OCI-LY3 (cell line): ENCODE results near the gene TMEM178B.

ENCODE experiments used
- H2AFZ ChIP-seq: fragments of 200-600, 300-600 bp; shearing (Covaris generic); 2 replicates; pipeline ENCODE4 v1.6.0; 2014; ENCODE audit warnings: antibody characterized with exemption, low read depth, low read length
- H3K27ac ChIP-seq: fragments of 200-600, 300-600 bp; sonication (generic); 2 replicates; pipeline ENCODE4 v1.5.1; 2014; ENCODE audit warnings: mild to moderate bottlenecking, low read length, moderate library complexity, mixed read lengths
- H3K27me3 ChIP-seq: fragments of 200-600, 300-600 bp; sonication (generic); 2 replicates; pipeline ENCODE4 v1.6.1; 2014; ENCODE audit warnings: low read depth, low read length, mixed read lengths
- H3K36me3 ChIP-seq: fragments of 200-600, 300-600 bp; sonication (generic); replicated peaks from 2 replicates; pipeline ENCODE3; 2014; ENCODE audit warnings: low read depth, low read length, mixed read lengths
- H3K4me1 ChIP-seq: fragments of 300-600, 200-600 bp; sonication (generic); 2 replicates; pipeline ENCODE4 v1.6.1; 2014; ENCODE audit warnings: low read length, mixed read lengths
- H3K4me2 ChIP-seq: fragments of 200-600, 300-600 bp; sonication (generic); 2 replicates; pipeline ENCODE4 v1.6.1; 2014; ENCODE audit warnings: low read length, mixed read lengths
- H3K4me3 ChIP-seq: fragments of 300-600, 200-600 bp; sonication (generic); 2 replicates; pipeline ENCODE4 v1.5.1; 2014; ENCODE audit warnings: antibody characterized with exemption, mild to moderate bottlenecking, low read length, moderate library complexity
- H3K79me2 ChIP-seq: fragments of 300-600, 200-600 bp; shearing (Covaris generic); 2 replicates; pipeline ENCODE4 v1.6.1; 2014; ENCODE audit warnings: mild to moderate bottlenecking, low read length, mixed read lengths
- H3K9ac ChIP-seq: fragments of 300-600, 200-600 bp; shearing (Covaris generic); 2 replicates; pipeline ENCODE4 v1.6.0; 2014; ENCODE audit warnings: mild to moderate bottlenecking, low read length, moderate library complexity
- H3K9me3 ChIP-seq: fragments of 200-600, 300-600 bp; shearing (Covaris generic); 2 replicates; pipeline ENCODE4 v1.6.1; 2014; ENCODE audit warnings: low read length, mixed read lengths; ENCODE audit not compliant: insufficient read depth
- H4K20me1 ChIP-seq: fragments of 200-600, 300-600 bp; sonication (generic); 2 replicates; pipeline ENCODE4 v1.6.1; 2016; ENCODE audit warnings: low read length, mixed read lengths; ENCODE audit not compliant: insufficient read depth
- CTCF ChIP-seq: fragments of 200-600, 300-600 bp; sonication (generic); IDR thresholded peaks from 2 replicates; pipeline ENCODE4 v1.5.1; 2014; ENCODE audit warnings: antibody characterized with exemption, low read length, low read depth
- EZH2phosphoT487 ChIP-seq: fragments of 200-600 bp; shearing (Covaris generic); IDR thresholded peaks from 2 replicates; pipeline ENCODE4 v1.6.1; 2018; ENCODE audit warnings: antibody characterized with exemption, mixed run types, low read depth

TMEM178B gene

DNA sequence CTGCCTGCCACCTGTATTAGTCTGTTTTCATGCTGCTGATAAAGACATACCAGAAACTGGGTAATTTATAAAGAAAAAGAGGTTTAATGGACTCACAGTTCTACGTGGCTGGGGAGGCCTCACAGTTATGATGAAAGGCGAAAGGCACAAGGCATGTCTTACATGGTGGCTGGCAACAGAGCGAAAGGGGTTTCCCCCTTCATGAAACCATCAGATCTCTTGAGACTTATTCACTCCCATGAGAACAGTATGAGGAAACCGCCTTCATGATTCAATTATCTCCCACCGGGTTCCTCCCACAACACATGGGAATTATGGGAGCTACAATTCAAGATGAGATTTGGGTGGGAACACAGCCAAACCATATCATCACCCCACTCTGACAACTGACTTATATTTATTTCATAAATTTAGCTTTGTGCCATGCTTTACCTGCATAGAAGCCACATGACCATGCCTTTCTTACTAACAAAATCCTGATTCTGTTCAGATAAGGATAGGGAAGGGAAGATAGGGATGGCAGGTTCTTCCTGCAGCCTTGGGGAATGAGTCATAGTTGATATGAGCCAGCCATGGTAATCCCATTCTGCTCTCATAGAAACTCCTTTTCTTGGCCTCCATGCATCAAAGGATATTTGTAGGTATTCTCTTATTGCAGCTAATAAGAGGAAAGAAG is 286.0 kb downstream of the TMEM178B start:
- no peak for TF ChIP-seq CTCF
- TF ChIP-seq EZH2phosphoT487: no peak
- Histone ChIP-seq H3K27ac (no peak overlapping the region), H3K27me3 (no peaks in the 10 kb centered on the region), H3K9ac (no peak overlapping the region), H3K9me3 (0 out of 2 replicates have a peak, but pooled peaks cover 3% of the 10 kb centered on the region), H2AFZ (no peak overlapping the region), H4K20me1 (0 out of 2 replicates have a peak, but pooled peaks cover 3% of the 10 kb centered on the region), H3K79me2 (no peaks in the 10 kb centered on the region), H3K36me3 (peaks cover 5% of the 10 kb centered on the region), H3K4me1 (peaks cover 7% of the 10 kb centered on the region; the same call in 1 of the 2 replicates), H3K4me3 (no peak overlapping the region), H3K4me2 (no peak overlapping the region)

GRCh38 chr7:141360416-141360760 is 286.5 kb downstream of the TMEM178B start:
- Histone ChIP-seq H2AFZ (no peak overlapping the region), H4K20me1 (0 out of 2 replicates have a peak, but pooled peaks cover 3% of the 10 kb centered on the region), H3K4me2 (no peak overlapping the region), H3K4me3 (no peak overlapping the region), H3K27me3 (no peaks in the 10 kb centered on the region), H3K27ac (no peak overlapping the region), H3K4me1 (peaks cover 7% of the 10 kb centered on the region; the same call in 1 of the 2 replicates), H3K79me2 (no peaks in the 10 kb centered on the region), H3K9me3 (0 out of 2 replicates have a peak, but pooled peaks cover 3% of the 10 kb centered on the region), H3K36me3 (peaks cover 5% of the 10 kb centered on the region), H3K9ac (no peak overlapping the region)
- TF ChIP-seq CTCF (no peak), EZH2phosphoT487 (no peak)

GRCh38 chr7:141360803-141361202 is 286.9 kb downstream of the TMEM178B start:
- H3K4me3 ChIP-seq: no peak overlapping the region

More at GRCh38 chr7:141360803-141361202, 286.9 kb downstream of the TMEM178B start:
- Histone ChIP-seq H3K9me3 (0 out of 2 replicates have a peak, but pooled peaks cover 3% of the 10 kb centered on the region), H3K4me2 (no peak overlapping the region), H2AFZ (no peak overlapping the region), H3K27ac (no peak overlapping the region), H3K4me1 (peaks cover 7% of the 10 kb centered on the region; the same call in 1 of the 2 replicates), H3K79me2 (no peaks in the 10 kb centered on the region), H3K27me3 (no peaks in the 10 kb centered on the region), H4K20me1 (0 out of 2 replicates have a peak, but pooled peaks cover 3% of the 10 kb centered on the region), H3K9ac (no peak overlapping the region), H3K36me3 (peaks cover 5% of the 10 kb centered on the region)
- TF ChIP-seq EZH2phosphoT487 (no peak), CTCF (no peak)
